HepG2 (cell line): ENCODE results near the gene SH2B2. TPM values are rescaled to one million over a fixed set of nuclear protein-coding genes. Genes with fewer than 3 reads are reported as not detected.

ENCODE experiments used
- AHDC1 ChIP-seq: sonication (generic); formaldehyde crosslinking; IDR thresholded peaks from 2 replicates; pipeline ENCODE4 v1.5.1; 2020; ENCODE audit warnings: mild to moderate bottlenecking, missing genetic modification reagents, borderline replicate concordance
- EHMT2 ChIP-seq: fragments of 200-600 bp; sonication (generic); IDR thresholded peaks from 2 replicates; pipeline ENCODE4 v1.7.0; 2017; ENCODE audit warnings: antibody characterized with exemption, low read depth, low read length, borderline replicate concordance
- GATAD2A ChIP-seq: IDR thresholded peaks from 2 replicates; pipeline ENCODE4 v1.6.1; 2016
- HNRNPL ChIP-seq: fragments of 200-400 bp; formaldehyde crosslinking; IDR thresholded peaks from 2 replicates; pipeline ENCODE4 v1.6.1; 2017; ENCODE audit warnings: mild to moderate bottlenecking, low read depth, low read length
- KLF16 ChIP-seq, 2 experiments: sonication (generic) in 1 of 2; formaldehyde crosslinking in 1 of 2; IDR thresholded peaks; 2 replicates each; pipeline versions ENCODE4 v1.6.1 to v1.8.0; 2016 to 2023; ENCODE audit warnings: missing genetic modification reagents in 2 of 2, missing compliant biosample characterization in 1 of 2
- SMAD3 ChIP-seq: sonication (generic); formaldehyde crosslinking; IDR thresholded peaks from 2 replicates; pipeline ENCODE4 v1.4.0; 2020; ENCODE audit warnings: missing genetic modification reagents
- SNAPC4 ChIP-seq: sonication (generic); formaldehyde crosslinking; IDR thresholded peaks from 2 replicates; pipeline ENCODE4 v1.4.0; 2020; ENCODE audit warnings: mild to moderate bottlenecking, missing genetic modification reagents
- SP5 ChIP-seq: IDR thresholded peaks from 2 replicates; pipeline ENCODE4 v1.6.1; 2016; ENCODE audit warnings: low read depth, borderline replicate concordance
- ZNF317 ChIP-seq: sonication (generic); formaldehyde crosslinking; IDR thresholded peaks from 2 replicates; pipeline ENCODE4 v1.5.0; 2020; ENCODE audit warnings: mild to moderate bottlenecking, missing genetic modification reagents
- ZNF510 ChIP-seq: sonication (generic); formaldehyde crosslinking; IDR thresholded peaks from 2 replicates; pipeline ENCODE4 v1.4.0; 2020; ENCODE audit warnings: low read depth, mild to moderate bottlenecking, missing genetic modification reagents
- ZNF687 ChIP-seq: sonication (generic); formaldehyde crosslinking; IDR thresholded peaks from 2 replicates; pipeline ENCODE4 v1.5.1; 2020; ENCODE audit warnings: mild to moderate bottlenecking, missing genetic modification reagents, moderate library complexity
- ZNF784 ChIP-seq: sonication (generic); formaldehyde crosslinking; IDR thresholded peaks from 2 replicates; pipeline ENCODE4 v1.5.1; 2020; ENCODE audit warnings: missing genetic modification reagents, mild to moderate bottlenecking, borderline replicate concordance
- polyA plus RNA-seq, 8 experiments: library from polyadenylated mRNA; depleted of rRNA in 3 of 8; stranded (reverse) in 7 of 8; unstranded in 1 of 8; fragments of >200 nt; fragmentation: Illumina TruSeq in 4 of 8; extraction: Trizol in 4 of 8; gene quantifications; 2 replicates each; pipeline versions ENCODE4 v1.2.1 to v1.2.3, GENCODE V29; 2011 to 2016; ENCODE audit warnings: low read depth in 4 of 8, missing spikeins in 1 of 8, mixed read lengths in 1 of 8; ENCODE audit not compliant: insufficient read depth in 1 of 8
- total RNA-seq, 5 experiments: library from RNA; depleted of rRNA; stranded (reverse); fragments of >200 nt; fragmentation: Illumina TruSeq; extraction: Trizol; gene quantifications; 2 replicates each; pipeline ENCODE4 v1.2.3, GENCODE V29; 2016; ENCODE audit warnings: low read depth in 1 of 5

Gene SH2B2
- total and polyA plus RNA-seq, 2 of the 13 experiments (the other 11 are each of a cell fraction or from before 2014, with no cell fraction given) = 0.46 to 1.3 TPM

GRCh38 chr7:102306916-102307677 is 20.4 kb downstream of the SH2B2 start (continued):
- TF ChIP-seq ZNF510 (0 out of 2 replicates have a peak, but pooled peaks have one; percentile 28), ZNF784 (CRISPR knock-in tag) (0 out of 2 replicates have a peak, but pooled peaks have one; percentile 53), HNRNPL (peak; percentile 96), GATAD2A (peak; percentile 31; the same call in 1 of the 2 replicates), EHMT2 (no peak), ZNF687 (peak; percentile 86), AHDC1 (no peak), SNAPC4 (peak; percentile 41; the same call in 1 of the 2 replicates), KLF16 (CRISPR knock-in tag; IDR thresholded peaks at IDR 0.05) (no peak), SP5 (CRISPR knock-in tag) (peak; percentile 16; the same call in 1 of the 2 replicates), SMAD3 (CRISPR knock-in tag) (no peak), ZNF317 (CRISPR knock-in tag) (peak; percentile 71)
